Measurements from ENCODE around the gene UFC1. TPM values are rescaled to one million over a fixed set of nuclear protein-coding genes. Genes with fewer than 3 reads are reported as not detected.

UFC1 gene
- total and polyA plus RNA-seq, 2 donors (not counting 1 experiment from before 2014, with no cell fraction given): 91.0 to 128 TPM

DNA sequence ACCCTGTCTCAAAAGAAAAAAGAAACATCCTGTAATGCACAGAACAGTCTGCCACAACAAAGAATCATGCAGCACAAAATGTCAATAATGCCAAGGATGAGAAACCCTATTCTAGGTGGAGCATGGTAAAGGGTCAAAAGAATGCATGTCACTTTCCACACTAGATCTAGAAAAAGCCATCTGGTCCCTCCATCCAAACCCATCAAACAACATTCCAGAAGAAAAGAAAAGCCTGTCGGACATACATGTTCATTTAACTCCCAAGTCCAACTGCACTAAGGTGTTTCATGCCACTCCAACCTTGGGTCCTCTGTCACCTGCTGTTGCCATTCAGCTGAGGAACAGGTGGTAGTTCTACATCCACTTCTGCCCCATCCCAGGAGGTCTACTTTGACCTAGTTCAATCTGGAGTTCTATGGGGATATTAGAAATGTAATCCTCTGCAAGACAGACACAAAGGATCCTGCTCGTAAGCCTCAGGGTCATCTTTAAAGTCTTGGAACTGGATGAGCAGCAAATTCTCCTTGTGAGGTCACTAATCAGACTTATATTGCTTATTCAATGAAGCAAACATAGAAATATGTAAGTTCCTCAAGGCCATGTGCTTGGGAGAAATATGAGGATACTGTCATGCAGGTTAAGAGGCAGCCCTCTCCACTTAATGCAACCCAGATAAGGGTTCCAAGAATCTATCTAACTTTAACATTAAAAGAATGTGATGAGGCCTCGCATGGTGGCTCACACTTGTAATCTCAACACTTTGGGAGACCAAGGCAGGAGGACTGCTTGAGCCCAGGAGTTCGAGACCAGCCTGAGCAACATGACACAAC, 25.0 kb upstream of the UFC1 start:
- no peaks in the 10 kb centered on the region for H3K9me3 Mint-ChIP-seq (ENCODE audit: insufficient read depth)
- Histone ChIP-seq H3K9ac (ENCODE audit: low read length) (no peak overlapping the region), H2AFZ (ENCODE audit: insufficient read depth, low read depth, low read length, poor library complexity, severe bottlenecking) (no peak overlapping the region), H3K4me1 (ENCODE audit: control insufficient read depth in 2 of 2, insufficient read depth in 2 of 2, low read length in 2 of 2) (peaks cover 17 to 24% of the 10 kb centered on the region in 2 donors), H3K9me3 (ENCODE audit: control extremely low read depth in 1 of 3, control insufficient read depth in 2 of 3, insufficient read depth in 1 of 3, low read length in 2 of 3) (no peaks in the 10 kb centered on the region), H3K4me3 (ENCODE audit: control extremely low read depth in 1 of 5, extremely low read depth in 1 of 5, insufficient read depth in 1 of 5, low read depth in 2 of 5, low read length in 4 of 5) (no peak overlapping the region), H3K4me2 (replicated peaks; ENCODE audit: low read depth, low read length, poor library complexity, severe bottlenecking) (no peak overlapping the region), H4K20me1 (ENCODE audit: control insufficient read depth, insufficient read depth, low read length, poor library complexity, severe bottlenecking) (no peaks in the 10 kb centered on the region), H3K27ac (ENCODE audit: low read length in 2 of 2) (no peak overlapping the region), H3K36me3 (replicated peaks in 1 of 2; ENCODE audit: control extremely low read depth in 1 of 2, control insufficient read depth in 1 of 2, extremely low read depth in 1 of 2, insufficient read depth in 2 of 2, low read length in 1 of 2) (peaks cover 2 to 52% of the 10 kb centered on the region in 2 experiments), H3K27me3 (replicated peaks in 1 of 4; ENCODE audit: control extremely low read depth in 1 of 4, control insufficient read depth in 3 of 4, insufficient read depth in 4 of 4, low read length in 3 of 4) (no peaks in the 10 kb centered on the region), H3K79me2 (ENCODE audit: control insufficient read depth, insufficient read depth, low read length) (peaks cover 41% of the 10 kb centered on the region)
- no peak for TF ChIP-seq EZH2 (IDR thresholded peaks at IDR 0.05; ENCODE audit: borderline replicate concordance, insufficient read depth, low read depth, low read length, poor library complexity, severe bottlenecking)
- TF ChIP-seq, protein P1, sequence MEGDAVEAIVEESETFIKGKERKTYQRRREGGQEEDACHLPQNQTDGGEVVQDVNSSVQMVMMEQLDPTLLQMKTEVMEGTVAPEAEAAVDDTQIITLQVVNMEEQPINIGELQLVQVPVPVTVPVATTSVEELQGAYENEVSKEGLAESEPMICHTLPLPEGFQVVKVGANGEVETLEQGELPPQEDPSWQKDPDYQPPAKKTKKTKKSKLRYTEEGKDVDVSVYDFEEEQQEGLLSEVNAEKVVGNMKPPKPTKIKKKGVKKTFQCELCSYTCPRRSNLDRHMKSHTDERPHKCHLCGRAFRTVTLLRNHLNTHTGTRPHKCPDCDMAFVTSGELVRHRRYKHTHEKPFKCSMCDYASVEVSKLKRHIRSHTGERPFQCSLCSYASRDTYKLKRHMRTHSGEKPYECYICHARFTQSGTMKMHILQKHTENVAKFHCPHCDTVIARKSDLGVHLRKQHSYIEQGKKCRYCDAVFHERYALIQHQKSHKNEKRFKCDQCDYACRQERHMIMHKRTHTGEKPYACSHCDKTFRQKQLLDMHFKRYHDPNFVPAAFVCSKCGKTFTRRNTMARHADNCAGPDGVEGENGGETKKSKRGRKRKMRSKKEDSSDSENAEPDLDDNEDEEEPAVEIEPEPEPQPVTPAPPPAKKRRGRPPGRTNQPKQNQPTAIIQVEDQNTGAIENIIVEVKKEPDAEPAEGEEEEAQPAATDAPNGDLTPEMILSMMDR (IDR thresholded peaks at IDR 0.05): no peak
- intact Hi-C loops (cut with micrococcal nuclease): no loop called here
- ATAC-seq (ENCODE audit: low read depth) (no peak), DNase-seq (no peak)
- H3K4me3 Mint-ChIP-seq: no peak overlapping the region
- WGBS (ENCODE audit: insufficient coverage): 94% methylated on average over 2 of the region's 4 CpGs
- no peak overlapping the region for H3K27ac Mint-ChIP-seq
- peaks cover 36% of the 10 kb centered on the region for H3K4me1 Mint-ChIP-seq
- H3K27me3 Mint-ChIP-seq: no peaks in the 10 kb centered on the region
- POLR2A ChIA-PET: interaction anchor here (0.6 kb wide), 1 partner anchor 141 kb away, joined by 5 read pairs; no protein-coding TSS in a partner anchor
- CTCF ChIA-PET: interaction anchor here (0.7 to 0.8 kb wide), 2 partner anchors 77 to 1968 kb away, joined by 3 read pairs; no protein-coding TSS in a partner anchor

DNA sequence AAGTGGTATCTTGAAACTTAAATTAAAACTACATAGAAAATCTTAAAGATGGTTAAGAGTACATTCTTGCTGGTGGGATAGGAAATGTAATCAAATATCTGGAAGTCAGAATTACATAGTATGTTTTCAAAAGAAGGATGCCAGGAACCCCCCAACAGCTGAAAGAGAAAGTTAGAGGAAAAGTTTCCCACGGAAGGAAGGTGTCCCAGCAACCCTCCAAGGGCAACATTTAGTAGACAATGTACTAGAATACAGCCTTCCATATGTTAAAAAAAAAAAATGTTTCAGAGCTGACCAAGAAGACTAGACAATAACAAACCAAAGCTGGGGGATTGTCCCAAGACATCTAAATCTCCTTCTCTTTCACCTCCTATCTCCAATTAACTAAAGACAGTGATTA, 23.5 kb upstream of the UFC1 start:
- Histone ChIP-seq H3K4me3 (ENCODE audit: control extremely low read depth in 1 of 5, extremely low read depth in 1 of 5, insufficient read depth in 1 of 5, low read depth in 2 of 5, low read length in 4 of 5) (no peak overlapping the region), H3K79me2 (ENCODE audit: control insufficient read depth, insufficient read depth, low read length) (peaks cover 49% of the 10 kb centered on the region), H2AFZ (ENCODE audit: insufficient read depth, low read depth, low read length, poor library complexity, severe bottlenecking) (no peak overlapping the region), H3K4me2 (replicated peaks; ENCODE audit: low read depth, low read length, poor library complexity, severe bottlenecking) (no peak overlapping the region), H3K27me3 (replicated peaks in 1 of 4; ENCODE audit: control extremely low read depth in 1 of 4, control insufficient read depth in 3 of 4, insufficient read depth in 4 of 4, low read length in 3 of 4) (no peaks in the 10 kb centered on the region), H3K9me3 (ENCODE audit: control extremely low read depth in 1 of 3, control insufficient read depth in 2 of 3, insufficient read depth in 1 of 3, low read length in 2 of 3) (no peaks in the 10 kb centered on the region), H3K9ac (ENCODE audit: low read length) (no peak overlapping the region), H4K20me1 (ENCODE audit: control insufficient read depth, insufficient read depth, low read length, poor library complexity, severe bottlenecking) (no peaks in the 10 kb centered on the region), H3K27ac (ENCODE audit: low read length in 2 of 2) (peak overlapping the region in 1 of 2 donors; percentile 83), H3K36me3 (replicated peaks in 1 of 2; ENCODE audit: control extremely low read depth in 1 of 2, control insufficient read depth in 1 of 2, extremely low read depth in 1 of 2, insufficient read depth in 2 of 2, low read length in 1 of 2) (peaks cover 2 to 40% of the 10 kb centered on the region in 2 experiments), H3K4me1 (ENCODE audit: control insufficient read depth in 2 of 2, insufficient read depth in 2 of 2, low read length in 2 of 2) (peaks cover 18 to 27% of the 10 kb centered on the region in 2 donors)
- intact Hi-C loops (cut with micrococcal nuclease): loop anchor here (5.0 to 10.0 kb wide), 2 partner anchors 63 to 415 kb away; partner anchors contain the start of genes ARHGAP30 and CD48
- no peaks in the 10 kb centered on the region for H3K27me3 Mint-ChIP-seq
- DNase-seq (no peak), ATAC-seq (ENCODE audit: low read depth) (no peak)
- H3K9me3 Mint-ChIP-seq (ENCODE audit: insufficient read depth): no peaks in the 10 kb centered on the region
- ChIA-PET CTCF (no interaction called here), POLR2A (no interaction called here)
- peaks cover 40% of the 10 kb centered on the region for H3K4me1 Mint-ChIP-seq
- no peak overlapping the region for H3K4me3 Mint-ChIP-seq
- no CpG with 5 or more reads among the region's 1 CpG for WGBS (ENCODE audit: insufficient coverage)
- no peak for TF ChIP-seq EZH2 (IDR thresholded peaks at IDR 0.05; ENCODE audit: borderline replicate concordance, insufficient read depth, low read depth, low read length, poor library complexity, severe bottlenecking)
- TF ChIP-seq, protein P1 (IDR thresholded peaks at IDR 0.05): no peak
- H3K27ac Mint-ChIP-seq: peak overlapping the region; percentile 39
